22Rv1 (cell line): ENCODE data around the gene CCDC7.

Experiments
- CTCF ChIP-seq: fragments of 450-650 bp; IDR thresholded peaks from 2 replicates; pipeline ENCODE4 v1.5.1; 2017; ENCODE audit warnings: mild to moderate bottlenecking
- ZFX ChIP-seq: fragments of 450-650 bp; IDR thresholded peaks from 2 replicates; pipeline ENCODE4 v1.6.1; 2017; ENCODE audit warnings: antibody characterized with exemption, borderline replicate concordance

- TF ChIP-seq CTCF (no peak), ZFX (no peak)
Observed at GRCh38 chr10:32459051-32459698, 13.2 kb downstream of the CCDC7 start.
